A549 treated with AZD9567 at 1 μM for 4 hours (cell line): ENCODE results near the gene SRSF6. TPM values are rescaled to one million over a fixed set of nuclear protein-coding genes. Genes with fewer than 3 reads are reported as not detected.

Experiments used
- total RNA-seq: library from RNA; stranded (reverse); fragments of 200-300 nt; extraction: Qiagen RNA extraction; gene quantifications from 5 replicates; pipeline ENCODE4 v1.2.3, GENCODE V29; 2022; ENCODE audit not compliant: insufficient read depth

The SRSF6 gene
- 124 to 147 TPM (median 127 TPM) in 5 replicates for total RNA-seq

GRCh38 chr20:43457640-43458421 is at the start of gene SRSF6:
Gene SRSF6 (plus strand): TSS chr20:43457896. CDS start chr20:43458034, 138 bp downstream.

GRCh38 chr20:43507150-43508080 is 49.7 kb downstream of the SRSF6 start, which contains the start of gene L3MBTL1:
Gene L3MBTL1 (plus strand): TSS chr20:43507697. CDS start chr20:43513504, 5,807 bp downstream.

Other genes starting within 250 kb of the SRSF6 start
- 1.0 to 2.2 TPM (median 1.7 TPM) in 5 replicates for gene L3MBTL1, start 49.8 kb downstream of the SRSF6 start, total RNA-seq
- 4.8 to 21.7 TPM (median 6.1 TPM) in 5 replicates for gene SGK2, start 101.1 kb downstream of the SRSF6 start, total RNA-seq
- 28.9 to 36.8 TPM (median 31.5 TPM) in 5 replicates for gene IFT52, start 133.0 kb downstream of the SRSF6 start, total RNA-seq
- gene MYBL2, start 209.2 kb downstream of the SRSF6 start, total RNA-seq, result 70.2 to 83.8 TPM (median 78.3 TPM) in 5 replicates